GM18870 (cell line): Measurements from ENCODE around the gene ZNF775.

Experiments used
- ATAC-seq: cut with Tn5 transposase; IDR thresholded peaks from one replicate; pipeline ENCODE4 v1.9.1; 2021; ENCODE audit warnings: moderate library complexity; ENCODE audit not compliant: unreplicated experiment

The ZNF775 gene

GRCh38 chr7:150368096-150368883 is 10.8 kb upstream of the ZNF775 start, which contains the start of gene REPIN1:
TSS of gene REPIN1 (plus strand) at chr7:150368822. CDS start at chr7:150369712, 890 bp downstream.
- no peak for ATAC-seq

- ATAC-seq: no peak
These were observed 10.0 kb upstream of the ZNF775 start for GRCh38 chr7:150368884-150369747.

GRCh38 chr7:150369748-150370501 is 9.2 kb upstream of the ZNF775 start:
- no peak for ATAC-seq

DNA sequence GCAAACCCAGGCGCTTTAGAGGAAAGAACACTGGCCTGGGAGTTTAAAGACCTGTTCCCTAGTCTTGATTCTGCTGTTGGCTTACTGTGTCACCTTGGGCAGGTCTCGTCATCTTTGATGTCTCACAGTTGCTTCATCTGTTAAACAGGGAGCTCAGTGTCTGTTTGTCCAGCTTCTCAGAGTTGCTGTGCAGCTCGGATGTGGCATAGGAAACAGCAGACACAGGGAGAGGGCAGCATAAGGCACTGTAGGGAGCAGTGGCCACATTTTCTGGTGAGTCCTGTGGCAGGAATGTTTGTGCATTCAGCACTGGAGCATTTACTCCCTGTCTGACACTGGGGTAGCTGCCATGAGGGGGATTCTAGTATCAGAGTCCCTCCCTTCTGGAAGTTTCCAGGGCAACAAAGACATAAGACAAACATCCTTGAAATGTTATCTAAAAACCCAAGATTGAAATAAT is 8.5 kb upstream of the ZNF775 start:
- ATAC-seq: no peak

GRCh38 chr7:150371131-150371995 is 7.8 kb upstream of the ZNF775 start:
- no peak for ATAC-seq

- ATAC-seq: no peak
These were observed 7.2 kb upstream of the ZNF775 start for GRCh38 chr7:150371996-150372270.

- ATAC-seq: no peak
These were observed 6.7 kb upstream of the ZNF775 start for GRCh38 chr7:150372271-150373048.

DNA sequence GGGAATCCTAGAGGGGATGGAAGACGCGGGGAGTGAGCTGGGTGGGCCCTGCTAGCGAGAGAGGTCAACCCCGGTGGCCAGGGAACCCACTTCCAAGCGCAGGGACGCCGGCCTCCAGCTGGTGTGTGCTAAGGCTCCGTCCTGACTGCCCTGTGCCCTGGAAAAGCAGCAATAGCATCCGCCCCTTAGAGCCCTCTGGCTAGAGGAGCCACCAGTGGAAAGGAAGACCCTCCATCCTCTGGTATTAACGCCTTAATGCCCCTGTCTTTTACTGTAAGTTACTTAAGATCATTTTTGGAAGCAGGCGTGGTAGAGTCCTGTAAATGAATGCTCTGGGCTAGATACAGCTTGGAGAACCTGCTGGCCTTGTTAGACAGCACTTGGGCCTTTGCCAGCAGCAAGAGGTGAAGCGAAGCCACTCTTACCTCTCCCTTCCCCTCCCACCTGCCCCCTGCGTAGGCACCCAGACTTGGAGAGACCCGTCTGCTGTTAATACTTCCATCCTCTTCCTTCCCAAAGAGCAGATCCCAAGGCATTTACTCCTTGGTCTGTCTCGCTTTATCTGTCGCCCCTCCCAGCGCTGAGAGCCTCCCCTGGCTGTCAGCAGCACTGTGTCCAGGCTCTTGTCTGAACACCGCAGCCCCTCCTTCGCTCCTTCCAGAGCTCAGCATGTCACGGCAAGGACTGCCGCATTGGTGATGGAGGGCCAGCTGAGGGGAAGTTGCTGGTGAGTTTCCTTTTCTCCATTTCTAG is 5.9 kb upstream of the ZNF775 start:
- ATAC-seq: no peak

DNA sequence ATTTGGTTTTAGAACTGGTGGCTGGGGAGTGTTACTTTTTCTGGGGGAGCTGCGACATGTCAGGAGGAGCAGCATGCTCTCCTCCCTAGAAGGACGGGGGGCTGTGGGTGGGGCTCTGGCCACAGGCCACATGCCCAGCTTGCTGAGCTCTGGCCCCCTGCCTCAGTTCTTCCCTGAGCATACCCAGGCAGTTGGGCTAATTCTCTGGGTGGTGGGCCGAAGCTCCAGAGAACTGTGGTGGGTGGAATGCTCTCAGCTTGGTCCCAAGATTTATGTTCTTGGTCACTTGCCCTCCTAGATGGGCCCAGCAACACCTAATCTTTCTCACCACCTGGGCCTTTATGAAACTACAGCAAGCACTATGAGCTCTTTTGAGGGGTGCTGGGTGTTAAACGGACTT is 5.1 kb upstream of the ZNF775 start:
- no peak for ATAC-seq

- no peak for ATAC-seq
These were observed 4.7 kb upstream of the ZNF775 start for GRCh38 chr7:150374472-150374871.

DNA sequence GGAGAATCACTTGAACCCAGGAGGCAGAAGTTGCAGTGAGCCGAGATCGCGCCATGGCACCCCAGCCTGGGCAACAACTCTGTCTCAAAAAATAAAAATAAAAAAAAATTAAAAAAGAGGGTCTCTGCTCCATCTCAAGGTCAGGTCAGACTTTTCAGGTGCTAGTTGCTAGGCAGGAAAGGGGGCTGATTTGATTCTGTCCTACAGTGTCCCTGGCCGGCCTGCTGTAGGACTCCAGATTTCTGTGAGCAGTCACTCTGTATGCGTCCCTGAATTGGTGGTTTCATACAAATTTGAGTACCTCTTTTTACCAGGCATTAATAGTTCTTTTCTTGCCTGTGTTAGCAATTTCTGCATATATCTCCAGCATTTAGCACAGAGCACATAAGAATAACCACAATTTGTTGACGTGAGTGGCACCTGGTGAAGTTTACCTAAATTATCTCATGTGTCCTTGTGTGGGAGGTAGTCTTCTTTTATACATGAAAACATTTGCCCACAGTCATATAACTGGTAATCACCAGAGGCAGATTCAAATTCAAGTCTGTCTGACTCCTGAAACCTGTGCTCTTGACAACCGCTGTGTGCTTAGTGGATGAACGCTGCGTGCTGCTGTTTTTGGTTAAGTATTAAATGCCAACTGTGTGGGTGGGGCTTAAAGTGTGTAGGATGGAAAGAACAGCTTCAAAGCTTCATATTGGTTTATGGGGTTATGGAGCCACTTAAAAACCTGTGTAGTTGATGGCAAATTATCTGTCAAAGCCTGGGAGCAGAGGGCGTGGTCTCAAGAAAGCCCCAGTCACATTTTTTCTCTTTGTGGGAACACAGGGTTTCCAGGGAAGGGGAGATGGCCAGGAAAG is 3.2 kb upstream of the ZNF775 start:
- peak; percentile 25 for ATAC-seq

- ATAC-seq: no peak
These were observed 2.6 kb upstream of the ZNF775 start for GRCh38 chr7:150376560-150376959.

- no peak for ATAC-seq
These were observed 1.9 kb upstream of the ZNF775 start for GRCh38 chr7:150377196-150377595.

GRCh38 chr7:150377635-150378034 is 1.5 kb upstream of the ZNF775 start:
- ATAC-seq: no peak

GRCh38 chr7:150378115-150378852 is 846 bp upstream of the ZNF775 start:
- no peak for ATAC-seq

DNA sequence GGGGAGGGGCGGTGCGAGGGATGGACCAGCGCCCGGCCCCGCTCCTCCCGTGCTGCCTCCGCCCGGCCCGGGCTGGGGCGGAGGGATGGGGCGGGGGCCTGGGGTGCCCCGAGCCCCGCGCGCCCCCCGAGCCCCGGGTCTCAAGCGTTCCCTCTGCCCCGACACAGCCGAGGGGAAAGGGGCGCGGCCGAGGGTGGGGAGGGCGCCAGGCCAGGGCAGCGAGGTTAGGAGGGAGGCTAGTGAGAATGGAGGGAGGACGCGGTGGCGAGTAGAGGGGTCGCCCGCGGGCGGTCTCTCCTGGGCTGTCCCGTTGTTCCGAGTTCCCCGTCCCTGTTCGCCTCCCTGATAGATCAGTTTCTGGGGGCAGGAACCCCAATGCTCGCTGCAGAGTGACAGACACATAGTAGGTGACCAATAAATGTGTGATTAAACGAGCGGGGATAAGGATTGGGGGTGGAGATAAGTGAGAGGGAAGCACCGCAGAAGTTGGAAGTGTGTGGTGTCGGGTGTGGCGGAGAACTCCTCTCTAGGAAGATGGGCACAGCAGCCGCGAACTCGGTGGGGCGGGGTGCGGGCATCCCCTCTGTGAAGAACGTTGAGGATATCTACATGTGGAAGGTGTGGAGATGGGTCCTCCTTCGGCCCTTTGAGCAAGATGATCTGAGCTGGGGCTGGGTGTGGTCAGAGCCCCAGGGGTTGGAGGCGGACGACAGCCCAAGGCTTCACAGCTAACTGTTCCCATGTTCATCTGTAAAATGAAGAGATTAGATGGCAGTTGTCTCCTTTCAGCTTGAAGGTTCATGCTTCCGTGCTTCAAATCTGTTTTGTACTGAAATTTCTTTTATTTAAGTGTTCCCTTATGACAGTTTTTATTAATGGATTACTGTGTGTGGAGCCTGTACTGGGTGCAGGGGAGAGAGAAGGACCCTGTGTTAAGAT is 580 bp downstream of the ZNF775 start:
- no peak for ATAC-seq
